Islet precursor cell (in vitro differentiated cells): ENCODE measurements around the gene TRAPPC12.
"Not testable (repeated sequence)": the region's sequence is repeated elsewhere in the genome, so short reads cannot be mapped to it uniquely, and the experiment has no call there.

Experiments
- DNase-seq: peaks from one replicate; pipeline ENCODE4 v3.0.0-alpha.2; 2018

Gene TRAPPC12

DNA sequence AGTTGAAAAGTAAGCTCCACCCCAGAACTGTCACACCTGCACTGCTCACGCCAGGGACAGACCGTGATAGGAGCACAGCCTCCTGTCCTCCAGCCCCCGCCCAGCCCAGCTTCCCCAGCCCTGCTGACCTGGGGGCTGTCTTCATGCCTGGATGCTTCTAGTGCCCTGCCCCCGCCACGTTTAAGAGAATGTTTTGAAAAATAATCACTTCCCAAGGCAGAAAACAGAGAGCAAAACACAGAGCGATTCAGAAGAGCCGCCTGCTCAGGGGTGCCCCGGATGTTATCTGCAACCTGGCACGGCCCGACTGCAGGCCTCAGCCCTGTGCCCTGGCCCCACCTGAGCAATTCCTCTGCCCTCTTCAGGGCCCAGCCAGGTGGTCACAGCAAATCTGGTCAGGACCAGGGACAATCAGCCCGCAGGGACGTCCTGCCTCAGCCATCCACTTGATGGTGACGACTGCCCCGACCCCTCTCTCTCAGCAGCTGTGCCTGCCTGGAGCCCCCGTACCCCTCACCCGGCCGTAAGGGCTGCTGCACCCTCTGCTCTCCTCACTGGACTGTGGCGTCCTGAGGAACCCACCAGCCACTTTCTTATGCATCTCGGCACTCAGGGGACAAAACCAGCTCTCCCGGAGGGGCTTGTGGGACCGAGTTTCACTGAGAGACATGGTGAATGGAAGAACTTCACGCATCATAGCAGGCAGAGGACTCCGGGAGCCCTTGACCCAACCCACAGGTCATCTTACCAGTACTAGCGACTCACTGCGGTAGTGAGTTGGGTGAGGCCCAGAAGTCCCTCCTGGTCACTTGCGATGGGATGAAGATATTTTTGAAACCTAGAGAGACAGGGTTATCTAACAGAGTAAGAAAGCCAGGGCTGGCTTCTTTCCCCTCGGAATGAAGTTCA is 109.6 kb downstream of the TRAPPC12 start:
- DNase-seq: no peak

DNA sequence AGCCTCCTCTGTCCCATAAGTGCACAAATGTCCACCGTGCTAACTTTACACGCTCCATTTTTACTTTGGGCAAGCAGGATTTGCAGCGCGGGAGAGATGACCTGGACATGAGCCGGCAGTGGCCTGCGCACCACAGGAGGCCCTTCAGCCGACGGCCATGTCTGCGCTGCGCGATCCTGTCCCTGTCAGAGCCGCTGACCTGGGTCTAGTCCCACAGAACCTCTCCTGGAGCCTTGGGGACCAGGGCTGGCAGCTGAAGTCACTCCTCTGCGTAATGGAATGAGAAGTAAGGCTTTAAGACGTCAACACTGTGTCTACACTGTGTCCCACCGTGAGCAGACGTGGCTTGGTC is 110.2 kb downstream of the TRAPPC12 start:
- no peak for DNase-seq

DNA sequence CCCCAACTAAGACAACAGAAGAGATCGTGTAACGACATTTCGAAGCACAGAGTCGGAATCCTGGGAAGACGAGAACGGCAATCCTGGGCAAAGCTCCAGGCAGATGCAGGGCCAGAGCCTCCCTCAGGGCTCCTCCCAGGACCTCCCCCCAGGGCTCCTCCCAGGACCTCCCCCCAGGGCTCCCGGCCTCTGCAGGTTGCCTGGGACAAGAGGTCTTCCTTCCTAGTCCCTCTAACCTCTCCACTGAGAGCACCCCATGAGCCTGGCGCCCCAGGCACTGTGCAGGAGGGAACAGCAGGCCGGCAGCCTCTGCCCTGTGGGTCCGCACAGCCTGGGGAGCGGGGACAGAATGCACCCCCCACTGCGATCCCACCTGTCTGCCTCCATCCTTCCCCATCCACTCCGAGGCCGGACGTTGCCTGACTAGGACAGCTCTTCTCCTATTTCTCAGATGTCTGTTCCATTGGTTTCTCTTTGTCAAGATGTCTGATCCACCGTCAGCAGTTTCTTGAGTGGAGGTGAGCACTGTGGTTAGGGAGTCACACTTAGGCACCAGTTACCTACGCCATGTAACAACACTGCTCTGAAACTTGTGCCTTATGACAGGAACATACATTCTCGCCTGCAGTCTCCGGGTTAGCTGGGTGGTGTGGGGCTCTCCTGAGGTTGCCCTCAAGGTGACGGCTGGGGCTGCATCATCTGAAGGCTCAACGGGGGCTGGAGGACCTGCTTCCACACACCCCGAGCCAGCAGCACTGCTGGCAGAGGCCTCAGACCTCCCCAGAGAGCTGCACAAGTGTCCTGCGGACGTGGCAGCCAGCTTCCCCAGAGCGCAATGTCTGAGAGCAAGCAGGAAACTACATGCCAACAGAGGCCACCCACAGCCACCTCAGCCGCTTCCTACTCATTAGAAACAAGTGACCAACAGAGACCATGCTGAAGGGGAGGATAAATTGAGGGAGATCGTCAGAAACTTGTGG is 111.0 kb downstream of the TRAPPC12 start:
- peak; percentile 47 for DNase-seq

DNA sequence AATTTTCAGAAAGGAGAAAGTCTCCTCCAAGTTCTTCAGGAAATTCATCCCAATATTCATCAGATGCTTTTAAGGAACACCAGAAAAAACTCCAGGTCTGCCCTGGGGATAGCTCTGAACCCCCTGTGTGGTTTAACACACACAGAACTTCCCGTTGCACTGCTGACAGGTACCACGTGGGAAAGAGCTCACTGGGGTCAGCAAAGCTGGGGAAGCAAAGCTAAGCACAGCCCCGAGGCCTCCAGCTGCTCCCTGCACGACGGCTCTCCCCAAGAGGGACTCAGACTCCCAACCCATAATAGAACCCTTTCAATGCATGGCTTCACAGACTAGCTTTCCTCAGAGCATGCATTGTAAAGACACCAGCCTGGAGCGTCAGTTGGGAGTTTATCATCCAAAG is 111.8 kb downstream of the TRAPPC12 start:
- no peak for DNase-seq

DNA sequence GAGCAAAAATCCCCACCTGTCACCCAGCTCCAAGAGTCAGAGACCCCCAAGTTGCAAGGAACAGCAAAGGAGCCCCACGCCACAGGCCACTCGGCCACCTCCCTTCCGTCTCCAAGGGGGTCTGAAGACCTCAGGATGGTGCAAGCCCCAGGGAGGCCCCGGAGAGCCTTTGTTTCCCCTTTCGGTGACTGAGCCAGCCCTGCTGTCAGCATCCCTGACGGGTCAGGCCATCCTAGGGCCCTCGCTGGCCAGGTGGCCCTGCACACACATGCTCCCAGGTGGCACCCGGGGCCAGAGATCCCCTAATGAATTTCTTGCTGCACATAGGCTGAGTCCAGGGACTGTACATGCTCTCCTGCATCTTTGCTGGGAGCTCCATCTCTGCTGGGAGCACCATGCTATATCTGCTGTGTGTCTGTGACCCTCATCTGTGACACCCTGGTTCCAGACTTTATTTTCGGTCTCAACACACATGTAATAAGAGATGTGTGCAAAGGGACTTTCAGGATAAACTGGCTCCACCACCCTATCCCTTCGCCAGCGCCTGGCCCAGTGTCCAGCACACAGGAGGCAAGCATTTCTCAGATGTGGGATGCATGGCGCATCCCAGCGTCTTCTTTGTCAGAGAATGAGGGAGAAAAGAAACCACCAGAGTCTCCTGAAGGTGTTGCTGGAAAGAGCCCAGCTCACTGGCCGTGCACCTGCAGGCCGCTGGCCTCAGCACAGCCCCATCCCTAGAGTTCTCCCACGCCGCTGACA is 112.4 kb downstream of the TRAPPC12 start:
- DNase-seq: peak; percentile 41

DNA sequence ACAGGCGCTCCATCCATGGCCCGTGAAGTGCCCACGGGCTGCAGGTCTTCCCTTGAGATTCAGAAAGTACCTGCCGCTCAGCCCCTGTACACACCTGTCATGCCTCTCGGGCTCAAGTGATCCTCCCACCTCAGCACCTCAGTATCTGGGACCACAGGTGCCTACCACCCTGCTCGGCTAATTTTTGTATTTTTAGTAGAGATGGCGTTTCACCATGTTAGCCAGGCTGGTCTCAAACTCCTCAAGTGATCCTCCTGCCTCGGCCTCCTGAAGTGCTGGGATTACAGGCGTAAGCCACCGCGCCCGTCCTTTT is 112.9 kb downstream of the TRAPPC12 start:
- not testable (repeated sequence) for DNase-seq

DNA sequence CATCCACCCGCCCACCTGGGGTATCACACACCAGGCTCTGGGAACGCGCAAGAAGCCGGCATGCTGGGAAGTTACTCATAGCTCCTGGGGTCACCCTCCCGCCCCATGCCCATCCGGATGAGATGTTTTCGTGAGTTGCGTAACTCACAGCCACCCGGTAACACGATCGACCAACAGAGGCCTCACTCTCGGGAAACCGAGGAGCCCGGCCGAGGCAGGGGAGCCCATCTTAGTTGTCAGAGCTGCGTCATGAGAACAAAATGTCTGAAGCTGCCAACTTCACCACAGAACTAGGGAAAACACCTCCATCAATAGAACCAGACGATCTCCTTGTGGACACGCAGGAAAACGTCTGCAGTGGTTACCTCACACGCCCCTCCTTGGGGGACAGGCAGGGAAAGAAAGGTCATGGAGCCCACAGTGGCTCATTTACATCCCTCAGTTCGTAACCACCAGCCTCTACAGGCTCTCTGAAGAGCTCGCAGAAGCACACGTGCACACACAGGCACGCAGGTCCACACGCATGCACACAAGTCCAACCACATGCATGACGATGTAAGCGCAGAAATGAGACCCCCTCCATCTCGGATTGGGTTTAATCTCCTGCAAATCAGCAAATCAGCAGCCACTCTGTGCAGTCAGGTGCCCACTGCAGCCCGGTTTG is 113.6 kb downstream of the TRAPPC12 start:
- peak; percentile 53 for DNase-seq

DNA sequence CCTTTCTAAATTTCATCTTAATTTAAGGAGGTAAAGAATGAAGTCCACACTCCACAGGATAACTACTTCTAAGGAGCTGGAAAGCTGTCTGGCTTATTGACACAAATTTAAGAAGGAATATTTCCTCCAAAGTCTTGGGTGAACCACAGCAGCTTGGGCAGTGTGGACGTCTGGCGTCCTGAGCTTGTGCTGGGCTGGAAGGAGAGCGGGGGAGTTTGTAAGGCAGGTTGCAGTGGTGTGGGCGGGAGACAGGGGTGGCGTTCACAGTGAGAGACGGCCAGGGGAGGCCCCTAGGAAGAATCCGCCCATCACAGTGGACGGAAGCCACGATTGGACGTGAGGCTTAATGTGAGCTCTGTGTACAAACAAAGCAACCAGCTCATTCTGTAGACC is 114.1 kb downstream of the TRAPPC12 start:
- DNase-seq: peak; percentile 81

DNA sequence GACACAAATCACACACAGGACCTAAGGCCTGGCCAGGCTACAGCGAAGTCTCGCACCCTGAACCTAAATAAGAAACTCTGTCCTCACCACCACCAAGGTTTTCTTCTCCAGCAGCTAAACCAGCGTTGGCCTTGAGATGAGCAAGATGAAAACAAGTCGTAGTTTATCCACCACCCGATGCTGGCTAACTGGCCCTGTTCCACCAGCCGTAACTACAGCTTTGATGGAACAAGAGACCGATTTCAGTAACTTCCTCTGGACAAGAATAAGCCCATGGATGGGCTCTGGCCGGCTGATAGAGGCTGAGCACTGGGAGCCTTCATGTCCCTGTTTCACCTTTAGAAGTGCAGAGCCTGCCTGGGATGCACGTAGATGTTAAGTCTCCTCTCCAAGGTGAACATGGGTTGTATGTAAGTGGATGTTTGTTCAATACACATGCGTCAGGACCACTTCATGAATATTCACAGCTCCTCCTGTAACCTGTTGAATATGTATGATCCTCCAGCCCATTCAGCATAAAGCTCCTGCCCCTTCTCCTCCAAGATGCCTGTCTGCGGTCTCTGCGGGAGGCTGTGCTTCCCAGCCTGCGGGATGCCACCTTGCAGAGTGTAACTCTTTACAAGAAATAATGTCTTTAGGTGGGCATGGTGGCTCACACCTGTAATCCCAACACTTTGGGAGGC is 115.6 kb downstream of the TRAPPC12 start:
- peak; percentile 46 for DNase-seq

DNA sequence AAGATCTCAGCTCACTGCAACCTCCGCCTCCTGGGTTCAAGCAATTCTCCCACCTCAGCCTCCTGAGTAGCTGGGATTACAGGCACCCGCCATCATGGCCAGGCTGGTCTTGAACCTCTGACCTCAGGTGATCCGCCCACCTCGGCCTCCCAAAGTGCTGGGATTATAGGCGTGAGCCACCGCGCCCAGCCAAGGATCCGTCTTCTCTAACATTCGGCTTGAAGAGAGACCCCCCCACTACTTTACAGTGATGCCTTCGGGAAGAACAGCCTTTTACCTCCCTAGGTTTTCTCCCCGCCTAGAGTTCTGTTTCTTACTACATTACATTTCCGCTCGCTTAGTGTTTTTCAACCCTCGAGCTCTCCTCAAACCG is 117.2 kb downstream of the TRAPPC12 start:
- DNase-seq: peak; percentile 10

DNA sequence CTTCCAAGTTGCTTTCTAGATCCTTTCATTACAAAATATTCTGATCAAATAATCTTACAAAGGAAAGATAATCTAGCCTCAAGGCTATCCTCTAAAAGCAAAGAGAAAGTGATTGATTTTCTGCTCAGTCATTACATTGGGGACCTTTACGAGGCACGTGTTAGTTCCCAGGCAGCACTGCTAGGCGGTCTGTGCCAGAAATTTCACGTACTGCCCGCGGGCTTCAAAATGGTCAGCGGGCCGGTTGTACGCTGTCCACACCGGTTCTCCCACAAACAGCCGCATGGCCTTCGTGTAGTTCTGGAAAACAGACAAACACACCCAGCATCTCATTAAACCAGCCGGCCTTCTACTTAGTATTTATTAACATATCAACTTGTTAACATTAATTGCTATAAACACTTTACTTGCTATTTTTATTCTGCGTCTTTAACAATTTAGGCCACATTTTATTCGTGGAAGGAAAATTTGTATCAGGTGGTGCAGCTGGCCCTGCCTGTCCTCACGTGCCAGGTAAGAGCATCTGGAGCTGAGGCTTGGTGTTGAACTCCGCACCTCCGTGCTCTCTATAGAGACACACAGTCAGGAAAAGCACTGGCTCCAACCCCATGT is 119.4 kb downstream of the TRAPPC12 start:
- DNase-seq: peak; percentile 11

DNA sequence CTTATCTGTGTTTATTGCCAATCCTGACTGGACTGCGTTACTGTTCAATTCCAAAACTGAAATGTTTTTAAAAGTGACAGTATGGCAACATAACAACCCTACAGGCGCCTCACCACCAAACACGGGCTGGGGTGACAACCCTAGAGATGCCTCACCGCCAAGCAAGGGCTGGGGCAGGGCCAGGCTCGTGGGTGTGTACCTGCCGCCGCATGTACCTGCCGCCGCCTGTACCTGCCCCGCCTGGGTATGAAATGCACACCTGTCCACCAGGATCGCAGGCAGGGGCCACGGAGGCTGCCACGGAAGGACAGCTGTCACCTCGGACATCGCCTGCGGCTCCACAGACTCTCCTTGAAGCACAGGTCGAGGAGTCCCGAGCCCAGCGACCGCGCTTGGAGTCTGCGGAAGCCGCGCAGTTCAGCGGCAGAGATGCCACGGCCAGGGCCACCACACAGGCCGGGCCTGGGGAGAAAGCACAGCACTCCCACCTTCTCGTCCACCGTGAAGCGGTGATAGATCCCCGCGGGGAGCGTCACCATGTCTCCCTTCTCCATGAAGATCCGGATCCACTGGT is 120.9 kb downstream of the TRAPPC12 start:
- DNase-seq: peak; percentile 35

DNA sequence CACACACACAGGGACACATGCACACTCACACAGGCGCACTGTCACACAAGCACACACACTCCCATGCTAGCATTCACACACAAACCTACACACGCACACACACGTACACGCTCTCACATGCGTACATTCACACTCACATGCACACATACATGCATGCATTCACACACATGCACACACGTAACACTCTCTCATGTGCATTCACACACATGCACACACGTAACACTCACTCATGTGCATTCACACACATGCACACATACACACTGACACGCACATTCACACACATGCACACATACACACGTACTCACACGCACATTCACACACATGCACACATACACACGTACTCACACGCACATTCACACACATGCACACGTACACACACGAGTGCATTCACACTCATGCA is 123.6 kb downstream of the TRAPPC12 start:
- peak; percentile 4 for DNase-seq

DNA sequence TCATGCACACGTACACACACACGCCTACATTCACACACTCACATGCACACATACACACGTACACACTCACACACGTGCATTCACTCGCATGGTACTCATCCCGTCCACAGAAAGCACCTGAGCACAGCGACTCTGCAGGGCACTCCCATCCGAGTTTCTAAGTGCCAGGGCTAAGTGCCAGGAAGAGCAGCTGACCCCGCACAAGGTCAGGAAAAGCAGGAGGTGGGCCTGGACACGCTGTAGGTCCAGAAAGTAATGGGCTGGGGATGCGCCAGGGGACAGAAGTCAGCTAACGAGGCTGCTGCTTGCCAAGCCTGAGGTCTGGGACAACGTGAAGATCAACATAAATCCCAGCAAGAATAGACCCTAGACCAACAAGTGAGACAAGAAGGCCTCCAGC is 124.0 kb downstream of the TRAPPC12 start:
- peak; percentile 2 for DNase-seq

DNA sequence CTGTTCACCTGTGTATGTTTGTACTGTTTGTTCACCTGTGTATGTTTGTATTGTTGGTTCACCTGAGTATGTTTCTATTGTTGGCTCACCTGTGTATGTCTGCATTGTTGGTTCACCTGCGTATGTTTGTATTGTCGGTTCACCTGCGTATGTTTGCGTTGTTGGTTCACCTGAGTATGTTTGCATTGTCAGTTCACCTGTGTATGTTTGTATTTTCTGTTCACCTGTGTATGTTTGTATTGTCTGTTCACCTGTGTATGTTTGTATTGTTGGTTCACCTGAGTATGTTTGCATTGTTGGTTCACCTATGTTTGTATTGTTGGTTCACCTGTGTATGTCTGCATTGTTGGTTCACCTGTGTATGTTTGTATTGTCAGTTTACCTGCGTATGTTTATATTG is 125.2 kb downstream of the TRAPPC12 start:
- DNase-seq: no peak

DNA sequence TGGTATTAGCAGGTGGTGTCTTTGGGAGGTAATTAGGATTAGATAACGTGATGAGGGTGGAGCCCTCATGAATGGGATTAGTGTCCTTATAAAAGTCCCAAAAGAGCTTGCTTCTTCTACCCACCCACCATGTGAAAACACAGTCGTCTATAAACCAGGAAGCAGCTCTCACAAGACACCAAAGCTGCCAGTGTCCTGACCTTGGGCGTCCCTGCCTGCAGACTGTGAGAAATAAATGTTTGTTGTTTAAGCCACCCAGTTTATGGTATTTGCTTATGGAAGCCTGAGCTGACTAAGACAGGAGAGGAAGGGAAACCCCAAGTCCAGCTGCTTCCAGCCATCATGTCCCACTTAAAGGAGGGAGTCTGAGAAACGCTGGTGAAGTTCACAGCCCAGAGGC is 126.3 kb downstream of the TRAPPC12 start:
- peak; percentile 21 for DNase-seq

DNA sequence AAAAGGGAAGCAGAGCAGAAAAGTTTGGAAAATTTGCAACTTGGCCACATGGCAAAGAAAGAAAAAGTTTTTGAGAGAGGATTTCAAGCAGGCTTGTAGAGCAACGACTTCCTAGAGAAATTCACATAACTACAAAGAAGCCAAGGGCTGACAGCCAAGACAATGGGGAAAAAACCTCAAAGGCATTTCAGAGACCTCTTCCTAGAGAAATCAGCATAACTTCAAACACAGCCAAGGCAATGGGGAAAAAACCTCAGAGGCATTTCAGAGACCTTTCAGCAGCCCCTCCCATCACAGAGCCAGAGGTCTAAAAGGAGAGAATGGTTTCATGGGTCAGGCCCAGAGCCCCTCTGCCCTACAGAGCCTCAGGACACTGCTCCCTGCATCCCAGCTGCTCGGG is 132.6 kb downstream of the TRAPPC12 start:
- DNase-seq: peak; percentile 32

DNA sequence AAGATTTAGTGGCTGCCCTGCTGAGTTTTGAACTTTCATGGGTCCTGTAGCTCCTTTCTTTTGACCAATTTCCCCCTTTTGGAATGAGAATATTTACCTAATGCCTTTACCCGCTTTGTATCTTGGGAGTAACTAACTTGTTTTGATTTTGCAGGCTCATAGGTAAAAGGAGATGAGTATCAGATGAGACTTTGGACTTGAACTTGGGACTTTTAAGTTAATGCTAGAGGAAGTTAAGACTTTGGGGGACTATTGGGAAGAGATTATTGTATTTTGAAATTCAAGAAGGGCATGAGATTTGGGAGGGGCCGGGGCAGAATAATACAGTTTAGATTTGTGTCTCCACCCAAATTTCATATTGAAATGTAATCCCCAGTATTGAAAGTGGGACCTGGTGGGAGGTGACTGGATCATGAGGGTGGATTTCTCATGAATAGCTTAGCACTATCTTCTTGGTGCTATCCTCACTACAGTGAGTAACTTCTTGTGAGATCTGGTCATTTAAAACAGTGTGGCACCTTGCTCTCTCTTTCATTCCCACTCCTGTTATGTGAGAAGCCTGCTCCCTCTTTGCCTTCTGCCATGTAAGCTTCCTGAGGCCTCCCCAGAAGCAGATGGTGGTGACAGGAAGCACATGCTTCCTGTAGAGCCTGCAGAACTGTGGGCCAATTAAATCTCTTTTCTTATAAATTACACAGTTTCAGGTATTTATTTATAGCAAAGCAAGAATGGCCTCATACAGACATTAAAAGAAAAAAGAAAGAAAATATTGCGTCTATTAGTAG is 133.7 kb downstream of the TRAPPC12 start:
- DNase-seq: peak; percentile 7

DNA sequence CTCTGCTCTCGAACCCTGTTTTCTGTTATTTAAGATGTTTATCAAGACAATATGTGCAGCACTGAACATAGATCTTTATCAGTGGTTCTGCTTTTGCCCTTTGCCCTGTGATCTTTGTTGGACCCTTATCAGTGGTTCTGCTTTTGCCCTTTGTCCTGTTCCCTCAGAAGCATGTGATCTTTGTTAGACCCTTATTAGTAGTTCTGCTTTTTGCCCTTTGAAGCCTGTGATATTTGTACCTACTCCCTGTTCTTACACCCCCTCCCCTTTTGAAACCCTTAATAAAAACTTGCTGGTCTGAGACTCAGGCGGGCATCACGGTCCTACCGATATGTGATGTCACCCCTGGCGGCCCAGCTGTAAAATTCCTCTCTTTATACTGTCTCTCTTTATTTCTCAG is 135.9 kb downstream of the TRAPPC12 start:
- not testable (repeated sequence) for DNase-seq

DNA sequence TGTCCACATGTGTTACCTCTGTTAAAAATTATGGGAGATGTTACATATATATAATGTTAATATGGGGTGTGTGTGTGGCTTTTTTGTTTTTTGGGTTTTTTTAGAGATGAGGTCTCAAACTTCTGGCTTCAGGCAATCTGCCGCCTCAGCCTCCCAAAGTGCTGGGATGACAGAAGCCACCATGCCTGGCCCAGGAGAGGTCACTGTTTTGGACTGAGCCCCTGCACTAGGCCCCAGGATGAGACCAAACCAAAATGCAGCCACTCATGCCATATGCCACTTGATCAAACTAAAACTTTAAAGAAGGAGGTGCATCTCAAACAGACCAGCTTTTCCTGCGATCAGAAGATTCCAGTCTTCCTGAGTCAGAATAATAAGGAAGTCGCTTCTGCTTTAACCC is 137.3 kb downstream of the TRAPPC12 start:
- DNase-seq: peak; percentile 10
